ENCODE measurements around the gene MAPRE3.
"Not testable (repeated sequence)": the region's sequence is repeated elsewhere in the genome, so short reads cannot be mapped to it uniquely, and the experiment has no call there.

The MAPRE3 gene

GRCh38 chr2:26970244-26970927 lies at the start of gene MAPRE3:
Gene MAPRE3 (plus strand): TSS chr2:26970637. CDS start chr2:27022219, 51,582 bp downstream.
- TF ChIP-seq, protein P1, sequence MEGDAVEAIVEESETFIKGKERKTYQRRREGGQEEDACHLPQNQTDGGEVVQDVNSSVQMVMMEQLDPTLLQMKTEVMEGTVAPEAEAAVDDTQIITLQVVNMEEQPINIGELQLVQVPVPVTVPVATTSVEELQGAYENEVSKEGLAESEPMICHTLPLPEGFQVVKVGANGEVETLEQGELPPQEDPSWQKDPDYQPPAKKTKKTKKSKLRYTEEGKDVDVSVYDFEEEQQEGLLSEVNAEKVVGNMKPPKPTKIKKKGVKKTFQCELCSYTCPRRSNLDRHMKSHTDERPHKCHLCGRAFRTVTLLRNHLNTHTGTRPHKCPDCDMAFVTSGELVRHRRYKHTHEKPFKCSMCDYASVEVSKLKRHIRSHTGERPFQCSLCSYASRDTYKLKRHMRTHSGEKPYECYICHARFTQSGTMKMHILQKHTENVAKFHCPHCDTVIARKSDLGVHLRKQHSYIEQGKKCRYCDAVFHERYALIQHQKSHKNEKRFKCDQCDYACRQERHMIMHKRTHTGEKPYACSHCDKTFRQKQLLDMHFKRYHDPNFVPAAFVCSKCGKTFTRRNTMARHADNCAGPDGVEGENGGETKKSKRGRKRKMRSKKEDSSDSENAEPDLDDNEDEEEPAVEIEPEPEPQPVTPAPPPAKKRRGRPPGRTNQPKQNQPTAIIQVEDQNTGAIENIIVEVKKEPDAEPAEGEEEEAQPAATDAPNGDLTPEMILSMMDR (IDR thresholded peaks at IDR 0.05; ENCODE audit: low read depth, low read length): no peak
- DNase-seq (ENCODE audit: low read depth in 2 of 2): peak; percentile 72 to 73
- peak within 1 kb of the TSS; percentile 79 to 81 for H3K4me3 ChIP-seq (replicated peaks in 1 of 2; ENCODE audit: low read depth in 2 of 2, low read length in 2 of 2)

DNA sequence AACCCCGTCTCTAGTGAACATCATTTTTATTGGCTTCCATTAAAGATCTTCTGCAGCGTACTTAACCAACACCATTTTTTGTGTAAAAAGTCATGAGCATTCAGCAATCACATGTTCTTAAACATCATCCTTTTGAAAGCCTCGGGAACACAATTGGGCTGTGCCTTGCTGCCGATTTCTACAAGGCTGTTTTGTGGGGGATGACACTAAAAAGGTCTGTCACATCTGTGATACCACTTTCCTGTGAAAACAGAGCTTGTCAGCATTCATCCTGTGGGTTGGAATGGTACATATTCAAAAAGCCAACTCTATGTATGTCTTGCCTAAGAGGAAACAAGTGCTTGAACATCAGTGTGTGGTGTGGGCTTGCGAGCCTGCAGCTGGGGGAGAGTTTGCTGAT lies 49.1 kb upstream of the MAPRE3 start:
- H3K4me3 ChIP-seq (replicated peaks in 1 of 2; ENCODE audit: low read depth in 2 of 2, low read length in 2 of 2): no peak overlapping the region
- TF ChIP-seq, protein P1 (IDR thresholded peaks at IDR 0.05; ENCODE audit: low read depth, low read length): no peak
- DNase-seq (ENCODE audit: low read depth in 2 of 2): no peak

DNA sequence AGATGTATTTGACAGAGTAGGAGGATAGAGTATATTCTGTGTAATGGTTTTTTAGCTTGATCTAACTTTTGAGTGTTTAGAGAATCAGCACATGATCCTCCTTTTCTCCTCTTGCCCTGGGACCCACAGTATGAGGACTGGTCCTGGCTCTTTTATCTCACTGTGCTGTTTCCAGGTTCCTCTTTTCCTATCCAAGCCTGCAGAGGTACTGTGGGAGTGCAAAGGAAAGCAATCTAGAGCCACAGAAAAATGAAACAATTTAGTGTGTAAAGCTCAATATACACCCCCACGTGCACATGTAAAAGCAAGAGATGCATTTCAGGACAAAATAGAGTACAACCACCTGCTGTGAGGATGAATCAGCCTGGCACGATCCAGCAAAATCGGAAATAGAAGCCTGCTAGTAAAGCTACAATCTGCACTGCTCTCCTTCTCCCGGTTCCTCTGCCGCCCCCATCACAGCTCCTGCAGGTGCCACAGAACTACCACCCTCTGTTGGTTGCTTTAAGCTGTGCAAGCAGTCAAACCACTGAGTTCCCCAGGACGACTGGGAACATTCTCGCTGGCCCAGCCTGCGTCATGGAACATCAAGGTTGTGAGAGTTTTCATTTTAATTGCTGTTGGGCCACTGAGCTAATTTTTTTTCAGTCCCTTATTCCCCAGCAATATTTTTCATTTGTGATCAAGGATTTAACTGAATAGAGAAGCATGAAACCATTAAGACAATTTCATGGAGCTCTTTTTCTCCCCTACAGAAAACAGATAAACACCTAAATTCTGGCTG lies 47.8 kb upstream of the MAPRE3 start:
- peak; percentile 26 to 28 for DNase-seq (ENCODE audit: low read depth in 2 of 2)
- TF ChIP-seq, protein P1 (IDR thresholded peaks at IDR 0.05; ENCODE audit: low read depth, low read length): peak; percentile 60
- no peak overlapping the region for H3K4me3 ChIP-seq (replicated peaks in 1 of 2; ENCODE audit: low read depth in 2 of 2, low read length in 2 of 2)

DNA sequence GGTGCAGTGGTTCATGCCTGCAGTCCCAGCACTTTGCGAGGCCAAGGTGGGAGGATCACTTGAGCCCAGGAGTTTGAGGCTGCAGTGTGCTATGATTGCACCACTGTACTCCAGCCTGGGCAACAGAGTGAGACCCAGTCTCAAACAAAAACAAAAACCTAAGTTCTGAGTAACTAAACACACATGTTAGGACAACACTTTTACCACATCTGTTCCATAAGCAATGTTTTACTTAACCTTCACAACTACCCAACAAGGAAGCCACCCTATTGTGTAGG lies 47.3 kb upstream of the MAPRE3 start:
- not testable (repeated sequence) for DNase-seq (ENCODE audit: low read depth in 2 of 2); H3K4me3 ChIP-seq (replicated peaks in 1 of 2; ENCODE audit: low read depth in 2 of 2, low read length in 2 of 2)

DNA sequence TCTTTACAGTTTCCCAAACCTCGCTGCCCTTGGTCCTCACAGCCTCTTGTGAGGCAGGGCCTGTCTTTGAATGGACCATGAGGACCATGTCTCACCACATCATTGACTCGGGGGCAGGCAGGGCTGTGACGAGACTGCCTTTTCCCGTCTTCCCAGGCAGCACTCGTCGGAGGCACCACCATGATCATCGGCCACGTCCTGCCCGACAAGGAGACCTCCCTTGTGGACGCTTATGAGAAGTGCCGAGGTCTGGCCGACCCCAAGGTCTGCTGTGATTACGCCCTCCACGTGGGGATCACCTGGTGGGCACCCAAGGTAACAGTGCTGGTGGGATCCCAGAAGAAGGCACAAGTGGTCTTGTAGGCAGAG lies 45.7 kb upstream of the MAPRE3 start:
- TF ChIP-seq, protein P1 (IDR thresholded peaks at IDR 0.05; ENCODE audit: low read depth, low read length): no peak
- H3K4me3 ChIP-seq (replicated peaks in 1 of 2; ENCODE audit: low read depth in 2 of 2, low read length in 2 of 2): no peak overlapping the region
- no peak for DNase-seq (ENCODE audit: low read depth in 2 of 2)

GRCh38 chr2:26925100-26925791 lies 45.2 kb upstream of the MAPRE3 start:
- H3K4me3 ChIP-seq (replicated peaks in 1 of 2; ENCODE audit: low read depth in 2 of 2, low read length in 2 of 2): no peak overlapping the region
- peak in 1 of 2 donors; percentile 18 for DNase-seq (ENCODE audit: low read depth in 2 of 2)
- TF ChIP-seq, protein P1 (IDR thresholded peaks at IDR 0.05; ENCODE audit: low read depth, low read length): no peak

DNA sequence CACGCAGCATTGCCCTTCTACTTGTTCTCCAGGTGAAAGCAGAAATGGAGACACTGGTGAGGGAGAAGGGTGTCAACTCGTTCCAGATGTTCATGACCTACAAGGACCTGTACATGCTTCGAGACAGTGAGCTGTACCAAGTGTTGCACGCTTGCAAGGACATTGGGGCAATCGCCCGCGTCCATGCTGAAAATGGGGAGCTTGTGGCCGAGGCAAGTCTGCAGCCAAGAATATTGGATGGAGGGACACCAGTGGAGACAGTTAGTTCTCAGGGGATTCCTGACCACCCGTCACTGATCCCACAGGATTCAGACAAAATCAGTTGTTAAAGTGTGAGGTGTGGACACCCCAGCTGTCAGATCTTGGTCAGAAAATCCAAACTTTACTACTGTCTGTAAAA lies 43.2 kb upstream of the MAPRE3 start:
- TF ChIP-seq, protein P1 (IDR thresholded peaks at IDR 0.05; ENCODE audit: low read depth, low read length): no peak
- DNase-seq (ENCODE audit: low read depth in 2 of 2): no peak
- no peak overlapping the region for H3K4me3 ChIP-seq (replicated peaks in 1 of 2; ENCODE audit: low read depth in 2 of 2, low read length in 2 of 2)
